Gastrocnemius medialis (tissue), 4 donors: ENCODE results near the gene DIP2C.

Experiments used
- CTCF ChIP-seq, 5 experiments: fragments of 450-650 bp in 3 of 5; fragments of 200-600 bp in 2 of 5; sonication (generic) in 2 of 5; IDR thresholded peaks in 4 of 5; conservative IDR thresholded peaks in 1 of 5; 1 replicate in 4 of 5; 2 replicates in 1 of 5; pipeline ENCODE4 v1.5.1; 2016 to 2019; ENCODE audit warnings: antibody characterized with exemption in 5 of 5, mild to moderate bottlenecking in 3 of 5, moderate library complexity in 3 of 5
- POLR2A ChIP-seq, 2 donors: fragments of 450-650 bp; IDR thresholded peaks; one replicate each; pipeline ENCODE4 v1.6.1; 2017; ENCODE audit warnings: antibody characterized with exemption in 2 of 2, mild to moderate bottlenecking in 2 of 2, moderate library complexity in 2 of 2

- TF ChIP-seq CTCF (IDR thresholded peaks at IDR 0.05 in 4 of 5, conservative IDR thresholded peaks at IDR 0.05 in 1 of 5) (no peak), POLR2A (IDR thresholded peaks at IDR 0.05) (no peak)
These were observed 28.8 kb upstream of the DIP2C start for GRCh38 chr10:718143-718700.
